K562 (cell line): ENCODE results near the gene PTPRR. TPM values are rescaled to one million over a fixed set of nuclear protein-coding genes. Genes with fewer than 3 reads are reported as not detected.
A peak's percentile ranks its signal among the peaks of the same experiment; 100 is the strongest.

Experiments
- ATAC-seq: fragments of 200-7000 bp; cut with Tn5 transposase; 3 replicates; pipeline ENCODE4 v1.9.1; 2020; ENCODE audit warnings: moderate library complexity
- BruUV-seq: library from RNA; stranded (reverse); fragments of 400-500 nt; replicated peaks from 2 replicates; lab custom pipeline; 2021; lab: Mats Ljungman, UMichigan
- CTCF ChIA-PET: fragments of 300-600 bp; formaldehyde crosslinking; extraction: SDS; loops from one replicate; lab custom pipeline; 2021; ENCODE audit warnings: low intra/inter-chr PET ratio; lab: Yijun Ruan, JAX
- POLR2A ChIA-PET: fragments of 300-600, 350-650 bp; sonication (Branson Sonifier 250); formaldehyde crosslinking; extraction: SDS; loops from one replicate; lab custom pipeline; 2021; ENCODE audit warnings: antibody characterized with exemption, inconsistent platforms; lab: Yijun Ruan, JAX
- DNase-seq, 4 experiments: peaks; one replicate each; pipeline versions ENCODE4 v3.0.0 to v3.0.0-alpha.2; 2011 to 2018; ENCODE audit warnings: low spot score in 3 of 4, mixed read lengths in 3 of 4; ENCODE audit errors: extremely low read depth in 1 of 4
- FAIRE-seq: peaks from 2 replicates; lab custom pipeline; 2011; peaks lifted over from hg19 to GRCh38; lab: Jason Lieb, UNC
- H2AFZ ChIP-seq: 2 replicates; pipeline ENCODE4 v1.6.0; 2011; ENCODE audit warnings: low read depth, low read length, control low read depth, inconsistent platforms
- H3K27ac ChIP-seq: fragments of 200-600 bp; 3 replicates; pipeline ENCODE4 v1.8.0; 2011; ENCODE audit warnings: low read depth, mild to moderate bottlenecking, control low read depth, inconsistent platforms, low read length, moderate library complexity, mixed read lengths; ENCODE audit errors: extremely low read depth
- H3K27me3 ChIP-seq, 2 experiments: fragments of 300-600 bp in 1 of 2; 2 replicates in 1 of 2; 3 replicates in 1 of 2; pipeline versions ENCODE4 v1.6.0 to v1.8.0; 2011; ENCODE audit warnings: inconsistent platforms in 2 of 2, low read length in 2 of 2, mild to moderate bottlenecking in 1 of 2, mixed read lengths in 1 of 2, moderate library complexity in 1 of 2; ENCODE audit not compliant: control insufficient read depth in 2 of 2, insufficient read depth in 2 of 2
- H3K36me3 ChIP-seq: fragments of 300-600 bp; 3 replicates; pipeline ENCODE4 v1.8.0; 2011; ENCODE audit warnings: mild to moderate bottlenecking, low read length, inconsistent platforms; ENCODE audit not compliant: control insufficient read depth, insufficient read depth
- H3K4me1 ChIP-seq, 2 experiments: fragments of 200-600 bp in 1 of 2; replicated peaks in 1 of 2; 2 replicates in 1 of 2; 3 replicates in 1 of 2; pipeline versions ENCODE4 v1.5.1 to v1.8.0; 2011; ENCODE audit warnings: inconsistent platforms in 2 of 2, low read length in 2 of 2, mild to moderate bottlenecking in 1 of 2, mixed read lengths in 1 of 2, moderate library complexity in 1 of 2; ENCODE audit not compliant: control insufficient read depth in 2 of 2, insufficient read depth in 2 of 2
- H3K4me2 ChIP-seq: 2 replicates; pipeline ENCODE4 v1.6.1; 2011; ENCODE audit warnings: low read length, control low read depth, inconsistent platforms, mixed read lengths; ENCODE audit not compliant: insufficient read depth
- H3K4me3 ChIP-seq: fragments of 200-600 bp; sonication (generic), shearing (Covaris generic); 2 replicates; pipeline ENCODE4 v1.5.1; 2016; ENCODE audit warnings: control low read depth, inconsistent platforms
- H3K79me2 ChIP-seq: fragments of 200-600 bp; 3 replicates; pipeline ENCODE4 v1.8.0; 2011; ENCODE audit warnings: low read length, inconsistent platforms; ENCODE audit not compliant: control insufficient read depth, insufficient read depth
- H3K9ac ChIP-seq, 2 experiments: 2 replicates each; pipeline versions ENCODE4 v1.6.0 to v1.6.1; 2011; ENCODE audit warnings: low read depth in 2 of 2, low read length in 2 of 2, control low read depth in 1 of 2, inconsistent platforms in 1 of 2, mild to moderate bottlenecking in 1 of 2, mixed read lengths in 1 of 2; ENCODE audit not compliant: insufficient read depth in 1 of 2
- H3K9me1 ChIP-seq: one replicate; pipeline ENCODE4 v1.6.0; 2011; ENCODE audit warnings: inconsistent platforms, mild to moderate bottlenecking, low read length, moderate library complexity; ENCODE audit not compliant: control insufficient read depth, insufficient read depth
- H3K9me3 ChIP-seq: replicated peaks from 2 replicates; pipeline ENCODE4 v1.5.1; 2011; ENCODE audit warnings: low read depth, low read length, inconsistent platforms; ENCODE audit not compliant: control insufficient read depth, insufficient read depth
- H4K20me1 ChIP-seq: replicated peaks from 2 replicates; pipeline ENCODE4 v1.6.1; 2011; ENCODE audit warnings: low read length, inconsistent platforms, mixed read lengths; ENCODE audit not compliant: control insufficient read depth, insufficient read depth
- AFF1 ChIP-seq, 2 experiments: fragments of 450-650 bp; IDR thresholded peaks; 2 replicates each; pipeline ENCODE4 v1.6.1; 2018; ENCODE audit warnings: mild to moderate bottlenecking in 2 of 2, low read depth in 1 of 2; ENCODE audit not compliant: partially characterized antibody in 2 of 2
- BHLHE40 ChIP-seq: IDR thresholded peaks from 2 replicates; pipeline ENCODE4 v1.6.1; 2011; ENCODE audit warnings: low read length, improper control_type of control experiment
- CSDE1 ChIP-seq, 2 experiments: fragments of 450-650 bp; IDR thresholded peaks; 2 replicates each; pipeline ENCODE4 v1.6.1; 2016; ENCODE audit warnings: mild to moderate bottlenecking in 1 of 2
- NCOA4 ChIP-seq: fragments of 450-650 bp; IDR thresholded peaks from 2 replicates; pipeline ENCODE4 v1.6.1; 2018; ENCODE audit warnings: mild to moderate bottlenecking; ENCODE audit not compliant: partially characterized antibody
- NFYB ChIP-seq: IDR thresholded peaks from 2 replicates; pipeline ENCODE4 v1.6.1; 2011; ENCODE audit warnings: mild to moderate bottlenecking, moderate library complexity; ENCODE audit not compliant: insufficient read length; ENCODE audit errors: extremely low read depth
- TEAD2 ChIP-seq: fragments of 450-650 bp; IDR thresholded peaks from 2 replicates; pipeline ENCODE4 v1.6.1; 2016; ENCODE audit warnings: missing genetic modification characterization, control low read depth, missing compliant biosample characterization
- TSC22D4 ChIP-seq: fragments of 450-650 bp; IDR thresholded peaks from 2 replicates; pipeline ENCODE4 v1.6.1; 2016; ENCODE audit warnings: missing genetic modification characterization, missing biosample characterization, control low read depth
- U2AF2 ChIP-seq: fragments of 200-400 bp; formaldehyde crosslinking; optimal IDR thresholded peaks from 2 replicates; pipeline ENCODE3; 2017; ENCODE audit warnings: low read depth, mild to moderate bottlenecking, low read length
- WGBS: fragments of 100-300 bp; shearing (Covaris generic); methylation state at CpG from one replicate; pipeline ENCODE4 v1.1.6; 2016; ENCODE audit warnings: low coverage, mixed read lengths; ENCODE audit not compliant: insufficient coverage; ENCODE audit errors: missing lambda C conversion rate; 5-methylcytosine and 5-hydroxymethylcytosine counted together
- in situ Hi-C: fragments of 300-500 bp; cut with MboI; formaldehyde crosslinking; loops from 4 replicates; pipeline ENCODE4 v1.15.0; 2018; ENCODE audit warnings: inconsistent platforms, mixed read lengths
- intact Hi-C: fragments of 100-400 bp; cut with micrococcal nuclease; formaldehyde crosslinking; loops from 2 replicates; pipeline ENCODE4 v1.14.2; 2022
- polyA plus RNA-seq, 8 experiments: library from polyadenylated mRNA; depleted of rRNA in 4 of 8; stranded (reverse) in 5 of 8; unstranded in 3 of 8; fragments of >200 nt; fragmentation: Nextera tagmentation in 2 of 8; fragmentation: Illumina TruSeq in 1 of 8; extraction: Ambion mirVana in 2 of 8; extraction: Trizol in 1 of 8; gene quantifications; 2 replicates each; pipeline versions ENCODE4 v1.2.1 to v1.2.3, GENCODE V29; 2011 to 2014; ENCODE audit warnings: inconsistent platforms in 1 of 8, missing spikeins in 1 of 8
- total RNA-seq, 7 experiments: library from RNA; depleted of rRNA in 6 of 7; stranded (reverse); fragments of >200 nt in 6 of 7; fragmentation: Illumina TruSeq in 2 of 7; extraction: Trizol in 2 of 7; gene quantifications; 2 replicates each; pipeline versions ENCODE4 v1.2.1 to v1.2.3, GENCODE V29; 2011 to 2021; ENCODE audit warnings: low replicate concordance in 1 of 7
- TF ChIP-seq, protein P1 (sequence below): sonication (generic); formaldehyde crosslinking; IDR thresholded peaks from 2 replicates; pipeline ENCODE4 v1.8.0; 2022; ENCODE audit warnings: mild to moderate bottlenecking, missing genetic modification reagents
- TF ChIP-seq, protein P2 (sequence below): sonication (generic); formaldehyde crosslinking; IDR thresholded peaks from 2 replicates; pipeline ENCODE4 v1.8.1; 2022; ENCODE audit warnings: missing genetic modification reagents

Gene PTPRR
- total and polyA plus RNA-seq, 9 of the 15 experiments (the other 6 are each of a cell fraction or from before 2014, with no cell fraction given), result 6.6 to 41.7 (median 12.3) TPM

GRCh38 chr12:70828351-70828750 is 92.2 kb downstream of the PTPRR start:
- Histone ChIP-seq H3K9ac (no peak overlapping the region), H3K9me1 (no peaks in the 10 kb centered on the region), H3K4me3 (no peak overlapping the region), H3K9me3 (no peaks in the 10 kb centered on the region), H3K4me2 (no peak overlapping the region), H4K20me1 (no peaks in the 10 kb centered on the region), H3K4me1 (no peaks in the 10 kb centered on the region; a peak in 2 of 5 replicates), H2AFZ (no peak overlapping the region), H3K36me3 (no peaks in the 10 kb centered on the region), H3K27me3 (no peaks in the 10 kb centered on the region; a peak in 1 of 5 replicates), H3K27ac (no peak overlapping the region), H3K79me2 (no peaks in the 10 kb centered on the region)
- 6% methylated on average over 2 of the region's 2 CpGs for WGBS
- no peak for FAIRE-seq
- intact Hi-C loops, result no loop called here
- in situ Hi-C loops, result no loop called here
- BruUV-seq, result no TSS peak
- no peak for ATAC-seq
- no peak for TF ChIP-seq TSC22D4 (tag)
- no peak for DNase-seq
- CTCF ChIA-PET, result no interaction called here
- POLR2A ChIA-PET, result interaction anchor here (0.8 kb wide), 1 partner anchor 1192 kb away, joined by 4 read pairs; no protein-coding TSS in a partner anchor

DNA sequence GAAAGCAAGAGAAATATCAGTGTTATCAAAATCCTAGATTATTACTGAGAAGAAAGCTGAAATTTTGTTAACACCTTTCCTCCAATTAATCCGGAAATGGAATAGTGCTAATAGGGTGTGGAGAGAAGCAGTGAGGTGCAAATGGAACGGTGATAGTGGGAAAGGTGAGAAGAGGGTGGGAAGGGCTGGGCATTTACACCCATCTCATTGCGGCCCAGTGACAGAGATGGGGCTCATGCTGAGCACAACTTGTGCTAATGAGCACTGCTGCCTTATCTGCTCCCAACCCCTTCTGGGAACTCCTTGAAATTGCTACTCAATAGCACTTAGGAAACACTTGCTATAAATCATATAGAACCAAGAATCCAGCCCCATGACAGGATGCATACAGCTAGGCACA is 94.4 kb downstream of the PTPRR start:
- intact Hi-C loops (no loop called here), in situ Hi-C loops (no loop called here)
- peak; percentile 15 for FAIRE-seq
- H3K9me3 ChIP-seq, result no peaks in the 10 kb centered on the region
- H2AFZ ChIP-seq, result no peak overlapping the region
- no peaks in the 10 kb centered on the region for H4K20me1 ChIP-seq
- no peak overlapping the region for H3K27ac ChIP-seq
- H3K9me1 ChIP-seq, result no peaks in the 10 kb centered on the region
- no peak overlapping the region for H3K4me2 ChIP-seq
- H3K27me3 ChIP-seq, result no peaks in the 10 kb centered on the region; a peak in 1 of 5 replicates
- no peaks in the 10 kb centered on the region for H3K79me2 ChIP-seq
- WGBS, result 3% methylated on average over 3 of the region's 3 CpGs
- BruUV-seq, result no TSS peak
- no peaks in the 10 kb centered on the region; a peak in 1 of 5 replicates for H3K4me1 ChIP-seq
- no peak for ATAC-seq
- POLR2A ChIA-PET, result no interaction called here
- H3K9ac ChIP-seq, result no peak overlapping the region
- H3K36me3 ChIP-seq, result no peaks in the 10 kb centered on the region
- CTCF ChIA-PET, result no interaction called here
- no peak for DNase-seq
- no peak overlapping the region for H3K4me3 ChIP-seq
- TF ChIP-seq U2AF2 (no peak), NCOA4 (no peak), AFF1 (IDR thresholded peaks at IDR 0.05; ENCODE audit: low read depth in 1 of 2, partially characterized antibody in 2 of 2) (no peak), CSDE1 (IDR thresholded peaks at IDR 0.05) (no peak), NFYB (no peak), TEAD2 (tag) (no peak), BHLHE40 (no peak)
- TF ChIP-seq, protein P1, sequence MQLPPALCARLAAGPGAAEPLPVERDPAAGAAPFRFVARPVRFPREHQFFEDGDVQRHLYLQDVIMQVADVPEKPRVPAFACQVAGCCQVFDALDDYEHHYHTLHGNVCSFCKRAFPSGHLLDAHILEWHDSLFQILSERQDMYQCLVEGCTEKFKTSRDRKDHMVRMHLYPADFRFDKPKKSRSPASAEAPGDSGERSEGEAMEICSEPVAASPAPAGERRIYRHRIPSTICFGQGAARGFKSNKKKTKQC (CRISPR knock-in tag), result no peak
- TF ChIP-seq, protein P2, sequence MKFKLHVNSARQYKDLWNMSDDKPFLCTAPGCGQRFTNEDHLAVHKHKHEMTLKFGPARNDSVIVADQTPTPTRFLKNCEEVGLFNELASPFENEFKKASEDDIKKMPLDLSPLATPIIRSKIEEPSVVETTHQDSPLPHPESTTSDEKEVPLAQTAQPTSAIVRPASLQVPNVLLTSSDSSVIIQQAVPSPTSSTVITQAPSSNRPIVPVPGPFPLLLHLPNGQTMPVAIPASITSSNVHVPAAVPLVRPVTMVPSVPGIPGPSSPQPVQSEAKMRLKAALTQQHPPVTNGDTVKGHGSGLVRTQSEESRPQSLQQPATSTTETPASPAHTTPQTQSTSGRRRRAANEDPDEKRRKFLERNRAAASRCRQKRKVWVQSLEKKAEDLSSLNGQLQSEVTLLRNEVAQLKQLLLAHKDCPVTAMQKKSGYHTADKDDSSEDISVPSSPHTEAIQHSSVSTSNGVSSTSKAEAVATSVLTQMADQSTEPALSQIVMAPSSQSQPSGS, result no peak
